ENCODE results near the gene BICC1. TPM values are rescaled to one million over a fixed set of nuclear protein-coding genes. Genes with fewer than 3 reads are reported as not detected.
"Not testable (repeated sequence)": the region's sequence is repeated elsewhere in the genome, so short reads cannot be mapped to it uniquely, and the experiment has no call there.

BICC1 gene
- total RNA-seq, 1 donor from 2014 or later: 10.3 TPM

DNA sequence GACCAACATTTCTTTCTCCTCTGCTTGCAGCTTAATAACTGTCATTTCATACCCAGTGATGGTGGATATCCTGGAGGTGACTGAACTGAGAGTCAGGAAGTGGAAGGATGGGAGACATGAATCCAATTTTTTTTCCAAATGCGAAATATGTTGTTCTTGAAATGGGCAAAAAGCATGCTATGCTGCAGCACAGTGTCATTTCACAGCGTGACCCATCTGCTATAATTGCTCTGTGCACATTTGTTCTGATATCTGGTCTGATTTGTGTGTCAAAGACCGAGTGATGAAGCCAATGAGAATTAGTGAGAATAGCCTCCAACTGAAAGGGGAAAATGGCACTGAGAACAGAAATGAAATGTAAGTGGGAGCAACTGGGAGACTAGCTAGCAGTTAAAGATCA, 334.2 kb downstream of the BICC1 start:
- DNase-seq (ENCODE audit: low read depth): no peak

- no peak for DNase-seq (ENCODE audit: low read depth)
These were observed 338.9 kb downstream of the BICC1 start for GRCh38 chr10:58851606-58852005.

- DNase-seq (ENCODE audit: low read depth): peak; percentile 39
These were observed 341.0 kb downstream of the BICC1 start for GRCh38 chr10:58853668-58854067.

GRCh38 chr10:58854811-58855210, 342.1 kb downstream of the BICC1 start:
- no peak for DNase-seq (ENCODE audit: low read depth)

- DNase-seq (ENCODE audit: low read depth): peak; percentile 96
These were observed 344.0 kb downstream of the BICC1 start for GRCh38 chr10:58856508-58857240.

- DNase-seq (ENCODE audit: low read depth): no peak
These were observed 344.7 kb downstream of the BICC1 start for GRCh38 chr10:58857251-58857805.

- DNase-seq (ENCODE audit: low read depth): not testable (repeated sequence)
These were observed 345.5 kb downstream of the BICC1 start for GRCh38 chr10:58858123-58858522.

- peak; percentile 44 for DNase-seq (ENCODE audit: low read depth)
These were observed 346.9 kb downstream of the BICC1 start for GRCh38 chr10:58859526-58859925.

- no peak for DNase-seq (ENCODE audit: low read depth)
These were observed 355.0 kb downstream of the BICC1 start for GRCh38 chr10:58867683-58868082.

- no peak for DNase-seq (ENCODE audit: low read depth)
These were observed 356.2 kb downstream of the BICC1 start for GRCh38 chr10:58868736-58869435.

DNA sequence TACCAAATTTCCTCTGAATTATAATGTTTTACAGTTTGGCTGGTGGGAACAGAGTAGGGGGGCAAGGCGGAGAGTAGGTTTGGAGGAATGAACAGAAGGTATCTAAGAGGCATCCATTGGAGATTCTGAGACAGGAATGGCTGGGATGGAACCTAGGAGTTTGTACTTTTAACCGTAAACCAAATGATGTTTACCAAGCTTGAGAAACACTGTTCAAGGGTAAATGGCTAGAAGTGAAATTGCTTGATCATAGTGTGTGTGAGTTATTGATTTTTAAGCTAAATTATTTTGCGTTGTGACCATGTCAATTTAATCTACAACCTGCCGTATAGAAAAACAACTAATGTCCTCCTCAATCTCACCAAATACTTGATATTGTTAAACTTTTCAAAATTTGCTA, 357.4 kb downstream of the BICC1 start:
- DNase-seq (ENCODE audit: low read depth): no peak

- no peak for DNase-seq (ENCODE audit: low read depth)
These were observed 360.5 kb downstream of the BICC1 start for GRCh38 chr10:58873161-58873560.

Other genes starting within 250 kb of the BICC1 start
- 7.3 and 11.2 TPM in 2 replicates for gene IPMK, start 245.0 kb upstream of the BICC1 start, total RNA-seq
- 31.6 and 46.3 TPM in 2 replicates for gene CISD1, start 243.7 kb upstream of the BICC1 start, total RNA-seq
- gene UBE2D1, start 177.9 kb upstream of the BICC1 start, total RNA-seq: 36.9 and 53.4 TPM in 2 replicates
- 17.7 and 22.1 TPM in 2 replicates for gene TFAM, start 127.5 kb upstream of the BICC1 start, total RNA-seq